ENCODE results near the gene ADD1.
A peak's percentile ranks its signal among the peaks of the same experiment; 100 is the strongest.
"Not testable (repeated sequence)": the region's sequence is repeated elsewhere in the genome, so short reads cannot be mapped to it uniquely, and the experiment has no call there.

ADD1 gene

GRCh38 chr4:2944586-2945526 lies 101.2 kb downstream of the ADD1 start:
- no peak for DNase-seq (ENCODE audit: low spot score)

GRCh38 chr4:2945619-2946604 lies 102.3 kb downstream of the ADD1 start:
- not testable (repeated sequence) for DNase-seq (ENCODE audit: low spot score)

GRCh38 chr4:2946812-2947600 lies 103.4 kb downstream of the ADD1 start:
- DNase-seq (ENCODE audit: low spot score), result no peak

- DNase-seq (ENCODE audit: low spot score), result no peak
Observed at GRCh38 chr4:2947926-2948325, 104.3 kb downstream of the ADD1 start.

GRCh38 chr4:2948895-2949781 lies 105.5 kb downstream of the ADD1 start:
- peak; percentile 63 for DNase-seq (ENCODE audit: low spot score)

- DNase-seq (ENCODE audit: low spot score), result no peak
Observed at GRCh38 chr4:2949782-2950125, 106.1 kb downstream of the ADD1 start.

GRCh38 chr4:2950221-2950989 lies 106.8 kb downstream of the ADD1 start:
- DNase-seq (ENCODE audit: low spot score), result no peak

GRCh38 chr4:2953496-2953895 lies 109.9 kb downstream of the ADD1 start:
- no peak for DNase-seq (ENCODE audit: low spot score)

GRCh38 chr4:2954358-2955185 lies 110.9 kb downstream of the ADD1 start:
- no peak for DNase-seq (ENCODE audit: low spot score)

- DNase-seq (ENCODE audit: low spot score), result not testable (repeated sequence)
Observed at GRCh38 chr4:2955186-2956044, 111.8 kb downstream of the ADD1 start.

GRCh38 chr4:2958446-2958845 lies 114.8 kb downstream of the ADD1 start:
- DNase-seq (ENCODE audit: low spot score), result no peak

GRCh38 chr4:2960450-2960849 lies 116.8 kb downstream of the ADD1 start:
- DNase-seq (ENCODE audit: low spot score), result not testable (repeated sequence)

- DNase-seq (ENCODE audit: low spot score), result no peak
Observed at GRCh38 chr4:2961421-2961810, 117.8 kb downstream of the ADD1 start.

- no peak for DNase-seq (ENCODE audit: low spot score)
Observed at GRCh38 chr4:2961811-2962441, 118.3 kb downstream of the ADD1 start.

GRCh38 chr4:2962614-2963174 lies 119.0 kb downstream of the ADD1 start:
- DNase-seq (ENCODE audit: low spot score), result no peak

GRCh38 chr4:2963175-2963965 lies 119.7 kb downstream of the ADD1 start, which contains the start of the genes GRK4 and NOP14:
Gene GRK4 (plus strand): TSS chr4:2963571. CDS start chr4:2964071, 500 bp downstream.
Gene NOP14 (minus strand): TSS chr4:2963406. CDS start chr4:2963319, 87 bp downstream.
- peak; percentile 92 for DNase-seq (ENCODE audit: low spot score)
